Gastroesophageal sphincter (tissue), 3 donors: ENCODE data around the gene MAPT.

Experiments used
- CTCF ChIP-seq, 4 experiments: fragments of 200-600 bp in 2 of 4; fragments of 450-650 bp in 2 of 4; sonication (generic) in 1 of 4; IDR thresholded peaks; one replicate each; pipeline ENCODE4 v1.5.1; 2017 to 2019; ENCODE audit warnings: antibody characterized with exemption in 4 of 4, mild to moderate bottlenecking in 2 of 4, moderate library complexity in 2 of 4
- EP300 ChIP-seq: sonication (generic); formaldehyde crosslinking; IDR thresholded peaks from one replicate; pipeline ENCODE4 v1.6.1; 2017; ENCODE audit warnings: antibody characterized with exemption, mild to moderate bottlenecking
- POLR2A ChIP-seq, 2 donors: fragments of 450-650 bp; IDR thresholded peaks; one replicate each; pipeline ENCODE4 v1.6.1; 2017; ENCODE audit warnings: antibody characterized with exemption in 2 of 2, mild to moderate bottlenecking in 2 of 2, moderate library complexity in 1 of 2
- POLR2AphosphoS5 ChIP-seq: sonication (generic); formaldehyde crosslinking; IDR thresholded peaks from one replicate; pipeline ENCODE4 v1.6.1; 2017; ENCODE audit warnings: antibody characterized with exemption

DNA sequence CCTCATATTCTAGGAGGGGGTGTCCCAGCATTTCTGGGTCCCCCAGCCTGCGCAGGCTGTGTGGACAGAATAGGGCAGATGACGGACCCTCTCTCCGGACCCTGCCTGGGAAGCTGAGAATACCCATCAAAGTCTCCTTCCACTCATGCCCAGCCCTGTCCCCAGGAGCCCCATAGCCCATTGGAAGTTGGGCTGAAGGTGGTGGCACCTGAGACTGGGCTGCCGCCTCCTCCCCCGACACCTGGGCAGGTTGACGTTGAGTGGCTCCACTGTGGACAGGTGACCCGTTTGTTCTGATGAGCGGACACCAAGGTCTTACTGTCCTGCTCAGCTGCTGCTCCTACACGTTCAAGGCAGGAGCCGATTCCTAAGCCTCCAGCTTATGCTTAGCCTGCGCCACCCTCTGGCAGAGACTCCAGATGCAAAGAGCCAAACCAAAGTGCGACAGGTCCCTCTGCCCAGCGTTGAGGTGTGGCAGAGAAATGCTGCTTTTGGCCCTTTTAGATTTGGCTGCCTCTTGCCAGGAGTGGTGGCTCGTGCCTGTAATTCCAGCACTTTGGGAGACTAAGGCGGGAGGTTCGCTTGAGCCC, 116.3 kb downstream of the MAPT start:
- TF ChIP-seq CTCF (IDR thresholded peaks at IDR 0.05) (no peak), POLR2A (IDR thresholded peaks at IDR 0.05) (no peak), POLR2AphosphoS5 (no peak), EP300 (no peak)
